B cell (primary cell): ENCODE measurements around the gene COG1. TPM values are rescaled to one million over a fixed set of nuclear protein-coding genes. Genes with fewer than 3 reads are reported as not detected.
"Not testable (repeated sequence)": the region's sequence is repeated elsewhere in the genome, so short reads cannot be mapped to it uniquely, and the experiment has no call there.

Experiments used
- ATAC-seq: fragments of 200-7000 bp; cut with Tn5 transposase; one replicate; pipeline ENCODE4 v1.10.0; 2021; ENCODE audit warnings: low read depth, mild to moderate bottlenecking, moderate number of reproducible peaks, moderate library complexity
- CTCF ChIA-PET: fragments of 350-600 bp; sonication (Branson Sonifier 250); formaldehyde crosslinking; loops from one replicate; lab custom pipeline; 2021; ENCODE audit warnings: antibody characterized with exemption, inconsistent platforms; lab: Charles Lee
- POLR2A ChIA-PET: fragments of 350-600 bp; sonication (Branson Sonifier 250); formaldehyde crosslinking; loops from one replicate; lab custom pipeline; 2021; ENCODE audit warnings: antibody characterized with exemption; lab: Charles Lee
- DNase-seq: peaks from one replicate; pipeline ENCODE4 v3.0.0; 2013
- H2AFZ ChIP-seq: 2 replicates; pipeline ENCODE4 v1.6.1; 2012; ENCODE audit warnings: mild to moderate bottlenecking, low read depth, low read length; ENCODE audit not compliant: insufficient read depth, poor library complexity, severe bottlenecking
- H3K27ac ChIP-seq, 2 donors: 1 replicate in 1 of 2; 2 replicates in 1 of 2; pipeline ENCODE4 v1.5.1; 2012 to 2013; ENCODE audit warnings: low read length in 2 of 2, mild to moderate bottlenecking in 2 of 2, moderate library complexity in 1 of 2
- H3K27me3 ChIP-seq, 4 experiments: fragments of 200-600 bp in 1 of 4; sonication (generic) in 1 of 4; replicated peaks in 1 of 4; 1 replicate in 2 of 4; 2 replicates in 2 of 4; pipeline versions ENCODE4 v1.6.1 to v1.7.0; 2013 to 2016; ENCODE audit warnings: low read length in 3 of 4, mild to moderate bottlenecking in 2 of 4, mixed read lengths in 1 of 4, moderate library complexity in 1 of 4; ENCODE audit not compliant: insufficient read depth in 4 of 4, control insufficient read depth in 3 of 4; ENCODE audit errors: control extremely low read depth in 1 of 4
- H3K36me3 ChIP-seq, 2 experiments: replicated peaks in 1 of 2; 1 replicate in 1 of 2; 2 replicates in 1 of 2; pipeline versions ENCODE4 v1.6.1 to v1.7.1; 2013; ENCODE audit warnings: low read length in 1 of 2; ENCODE audit not compliant: insufficient read depth in 2 of 2, control insufficient read depth in 1 of 2; ENCODE audit errors: control extremely low read depth in 1 of 2, extremely low read depth in 1 of 2
- H3K4me1 ChIP-seq, 2 donors: fragments of 200-600 bp in 1 of 2; sonication (generic) in 1 of 2; 1 replicate in 1 of 2; 2 replicates in 1 of 2; pipeline versions ENCODE4 v1.5.1 to v1.6.1; 2013 to 2017; ENCODE audit warnings: low read length in 2 of 2; ENCODE audit not compliant: control insufficient read depth in 2 of 2, insufficient read depth in 2 of 2
- H3K4me2 ChIP-seq: replicated peaks from 2 replicates; pipeline ENCODE3; 2012; ENCODE audit warnings: mild to moderate bottlenecking, low read depth, low read length; ENCODE audit not compliant: poor library complexity, severe bottlenecking
- H3K4me3 ChIP-seq, 5 experiments: fragments of 200-600 bp in 1 of 5; sonication (generic) in 1 of 5; 1 replicate in 3 of 5; 2 replicates in 2 of 5; pipeline versions ENCODE4 v1.5.1 to v1.7.0; 2011 to 2016; ENCODE audit warnings: low read length in 4 of 5, mild to moderate bottlenecking in 4 of 5, low read depth in 2 of 5, control low read depth in 1 of 5, moderate library complexity in 1 of 5; ENCODE audit not compliant: insufficient read depth in 1 of 5; ENCODE audit errors: control extremely low read depth in 1 of 5, extremely low read depth in 1 of 5
- H3K79me2 ChIP-seq: fragments of 200-600 bp; sonication (generic); one replicate; pipeline ENCODE4 v1.6.0; 2016; ENCODE audit warnings: low read length; ENCODE audit not compliant: control insufficient read depth, insufficient read depth
- H3K9ac ChIP-seq: fragments of 200-600 bp; sonication (generic); 2 replicates; pipeline ENCODE4 v1.6.1; 2017; ENCODE audit warnings: mild to moderate bottlenecking, low read length, moderate library complexity
- H3K9me3 ChIP-seq, 3 donors: one replicate each; pipeline versions ENCODE4 v1.6.1 to v1.7.1; 2013; ENCODE audit warnings: low read length in 2 of 3; ENCODE audit not compliant: control insufficient read depth in 2 of 3, insufficient read depth in 1 of 3; ENCODE audit errors: control extremely low read depth in 1 of 3
- H4K20me1 ChIP-seq: 2 replicates; pipeline ENCODE4 v1.6.0; 2012; ENCODE audit warnings: mild to moderate bottlenecking, low read length; ENCODE audit not compliant: insufficient read depth, control insufficient read depth, poor library complexity, severe bottlenecking
- H3K27ac Mint-ChIP-seq: one replicate; pipeline ENCODE4 v1.8.0; 2021; ENCODE audit warnings: mixed read lengths
- H3K27me3 Mint-ChIP-seq: one replicate; pipeline ENCODE4 v1.8.0; 2021; ENCODE audit warnings: mixed read lengths
- H3K4me1 Mint-ChIP-seq: one replicate; pipeline ENCODE4 v1.8.0; 2021; ENCODE audit warnings: mixed read lengths
- H3K4me3 Mint-ChIP-seq: one replicate; pipeline ENCODE4 v1.8.0; 2021; ENCODE audit warnings: mixed read lengths
- H3K9me3 Mint-ChIP-seq: one replicate; pipeline ENCODE4 v1.8.0; 2022; ENCODE audit warnings: mixed read lengths; ENCODE audit not compliant: insufficient read depth
- EZH2 ChIP-seq: IDR thresholded peaks from 2 replicates; pipeline ENCODE4 v1.6.1; 2012; ENCODE audit warnings: borderline replicate concordance, low read depth, mild to moderate bottlenecking, moderate library complexity, low read length; ENCODE audit not compliant: insufficient read depth, poor library complexity, severe bottlenecking
- WGBS: methylation state at CpG from one replicate; pipeline ENCODE4 v1.1.5; 2013; ENCODE audit warnings: missing lambda C conversion rate; ENCODE audit not compliant: insufficient coverage; 5-methylcytosine and 5-hydroxymethylcytosine counted together
- intact Hi-C: fragments of 100-400 bp; cut with micrococcal nuclease; formaldehyde crosslinking; loops from one replicate; pipeline ENCODE4 v1.10.0; 2022
- polyA plus RNA-seq: library from polyadenylated mRNA; depleted of rRNA; stranded (reverse); fragments of >200 nt; gene quantifications from 2 replicates; pipeline ENCODE4 v1.2.3, GENCODE V29; 2012
- total RNA-seq, 2 donors: library from RNA; stranded (reverse); fragments of 120-200 nt in 1 of 2; gene quantifications; 1 replicate in 1 of 2; 2 replicates in 1 of 2; pipeline versions ENCODE4 v1.2.3 to v1.2.4, GENCODE V29; 2013 to 2022
- TF ChIP-seq, protein P1 (sequence below): fragments of 200-600 bp; IDR thresholded peaks from one replicate; pipeline ENCODE4 v1.8.0; 2022; ENCODE audit warnings: antibody characterized with exemption, mild to moderate bottlenecking

The COG1 gene
- total and polyA plus RNA-seq, 2 donors (not counting 1 experiment from before 2014, with no cell fraction given): 39.1 to 72.8 TPM

- H3K9me3 Mint-ChIP-seq: peaks cover 12% of the 10 kb centered on the region
- H3K4me1 Mint-ChIP-seq: peaks cover 2% of the 10 kb centered on the region
- ATAC-seq (no peak), DNase-seq (no peak)
- no peak overlapping the region for H3K4me2 ChIP-seq
- ChIA-PET CTCF (interaction anchor here (1.3 kb wide), 1 partner anchor 11 kb away, joined by 4 read pairs; no protein-coding TSS in a partner anchor), POLR2A (no interaction called here)
- H3K27ac ChIP-seq: no peak overlapping the region
- peaks cover 0 to 15% (median 1%) of the 10 kb centered on the region in 4 experiments for H3K27me3 ChIP-seq
- WGBS: 92% methylated on average over 2 of the region's 2 CpGs
- intact Hi-C loops: no loop called here
- H3K4me3 ChIP-seq: no peak overlapping the region
- no peaks in the 10 kb centered on the region for H3K79me2 ChIP-seq
- H2AFZ ChIP-seq: no peak overlapping the region
- H3K27me3 Mint-ChIP-seq: peaks cover 23% of the 10 kb centered on the region
- H3K9me3 ChIP-seq: peaks cover 0 to 15% (median 1%) of the 10 kb centered on the region in 3 donors
- TF ChIP-seq, protein P1, sequence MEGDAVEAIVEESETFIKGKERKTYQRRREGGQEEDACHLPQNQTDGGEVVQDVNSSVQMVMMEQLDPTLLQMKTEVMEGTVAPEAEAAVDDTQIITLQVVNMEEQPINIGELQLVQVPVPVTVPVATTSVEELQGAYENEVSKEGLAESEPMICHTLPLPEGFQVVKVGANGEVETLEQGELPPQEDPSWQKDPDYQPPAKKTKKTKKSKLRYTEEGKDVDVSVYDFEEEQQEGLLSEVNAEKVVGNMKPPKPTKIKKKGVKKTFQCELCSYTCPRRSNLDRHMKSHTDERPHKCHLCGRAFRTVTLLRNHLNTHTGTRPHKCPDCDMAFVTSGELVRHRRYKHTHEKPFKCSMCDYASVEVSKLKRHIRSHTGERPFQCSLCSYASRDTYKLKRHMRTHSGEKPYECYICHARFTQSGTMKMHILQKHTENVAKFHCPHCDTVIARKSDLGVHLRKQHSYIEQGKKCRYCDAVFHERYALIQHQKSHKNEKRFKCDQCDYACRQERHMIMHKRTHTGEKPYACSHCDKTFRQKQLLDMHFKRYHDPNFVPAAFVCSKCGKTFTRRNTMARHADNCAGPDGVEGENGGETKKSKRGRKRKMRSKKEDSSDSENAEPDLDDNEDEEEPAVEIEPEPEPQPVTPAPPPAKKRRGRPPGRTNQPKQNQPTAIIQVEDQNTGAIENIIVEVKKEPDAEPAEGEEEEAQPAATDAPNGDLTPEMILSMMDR: no peak
- TF ChIP-seq EZH2: no peak
- H3K36me3 ChIP-seq: no peaks in the 10 kb centered on the region
- H3K27ac Mint-ChIP-seq: no peak overlapping the region
- H3K4me1 ChIP-seq: no peaks in the 10 kb centered on the region
- no peak overlapping the region for H3K9ac ChIP-seq
- no peaks in the 10 kb centered on the region for H4K20me1 ChIP-seq
- no peak overlapping the region for H3K4me3 Mint-ChIP-seq
Measured at GRCh38 chr17:73145641-73146040, 47.2 kb upstream of the COG1 start.

GRCh38 chr17:73147791-73148190 lies 45.1 kb upstream of the COG1 start:
- Mint-ChIP-seq H3K4me1 (peaks cover 16% of the 10 kb centered on the region), H3K9me3 (peaks cover 12% of the 10 kb centered on the region), H3K4me3 (peak overlapping the region; percentile 4), H3K27me3 (peaks cover 29% of the 10 kb centered on the region)
- H3K4me2 ChIP-seq: peak overlapping the region; percentile 12
- ATAC-seq, H3K9ac ChIP-seq, H2AFZ ChIP-seq, CTCF ChIA-PET, H3K27ac ChIP-seq, H3K4me1 ChIP-seq, H3K79me2 ChIP-seq, H3K4me3 ChIP-seq, H3K36me3 ChIP-seq, DNase-seq, H4K20me1 ChIP-seq, intact Hi-C loops, H3K27ac Mint-ChIP-seq, POLR2A ChIA-PET: not testable (repeated sequence)
- H3K9me3 ChIP-seq: peaks cover 0 to 15% (median 1%) of the 10 kb centered on the region in 3 donors
- H3K27me3 ChIP-seq: peaks cover 0 to 14% (median 1%) of the 10 kb centered on the region in 4 experiments
- no CpG with 5 or more reads among the region's 11 CpGs for WGBS
